HEK293T (cell line): ENCODE data around the gene EPHB3.

ENCODE experiments used
- CTCF ChIA-PET: fragments of 350-600 bp; formaldehyde crosslinking; extraction: SDS; loops from one replicate; lab custom pipeline; 2021; ENCODE audit warnings: antibody characterized with exemption, inconsistent platforms; lab: Yijun Ruan, JAX
- POLR2A ChIA-PET: fragments of 350-600 bp; formaldehyde crosslinking; extraction: SDS; loops from one replicate; lab custom pipeline; 2020; ENCODE audit warnings: antibody characterized with exemption, inconsistent platforms; lab: Yijun Ruan, JAX
- DNase-seq: peaks from one replicate; pipeline ENCODE4 v3.0.0; 2012; ENCODE audit warnings: mixed read lengths; ENCODE audit errors: extremely low spot score
- ARNT ChIP-seq: fragments of 450-650 bp; IDR thresholded peaks from 2 replicates; pipeline ENCODE4 v1.6.1; 2017; ENCODE audit warnings: mild to moderate bottlenecking
- BHLHE40 ChIP-seq: fragments of 450-650 bp; IDR thresholded peaks from 2 replicates; pipeline ENCODE4 v1.6.1; 2016; ENCODE audit warnings: mild to moderate bottlenecking, moderate library complexity, borderline replicate concordance
- CTBP1 ChIP-seq: fragments of 450-650 bp; IDR thresholded peaks from 2 replicates; pipeline ENCODE4 v1.6.1; 2016; ENCODE audit warnings: borderline replicate concordance
- ELF4 ChIP-seq: fragments of 450-650 bp; IDR thresholded peaks from 2 replicates; pipeline ENCODE4 v1.6.1; 2017; ENCODE audit warnings: antibody characterized with exemption
- FOXA1 ChIP-seq: fragments of 450-650 bp; IDR thresholded peaks from 2 replicates; pipeline ENCODE4 v1.6.1; 2016; ENCODE audit warnings: mild to moderate bottlenecking
- FOXK2 ChIP-seq: fragments of 450-650 bp; IDR thresholded peaks from 2 replicates; pipeline ENCODE4 v1.6.1; 2016; ENCODE audit warnings: mild to moderate bottlenecking
- FOXM1 ChIP-seq: fragments of 450-650 bp; IDR thresholded peaks from 2 replicates; pipeline ENCODE4 v1.6.1; 2017; ENCODE audit warnings: mild to moderate bottlenecking, borderline replicate concordance
- HDGF ChIP-seq: fragments of 450-650 bp; IDR thresholded peaks from 2 replicates; pipeline ENCODE4 v1.6.1; 2017; ENCODE audit warnings: antibody characterized with exemption, borderline replicate concordance
- L3MBTL2 ChIP-seq: fragments of 450-650 bp; conservative IDR thresholded peaks from 2 replicates; pipeline ENCODE4 v1.6.1; 2016; ENCODE audit warnings: mild to moderate bottlenecking
- LEF1 ChIP-seq: fragments of 450-650 bp; IDR thresholded peaks from 2 replicates; pipeline ENCODE4 v1.6.1; 2017; ENCODE audit warnings: mild to moderate bottlenecking, borderline replicate concordance
- NFRKB ChIP-seq: fragments of 450-650 bp; IDR thresholded peaks from 2 replicates; pipeline ENCODE4 v1.6.1; 2016; ENCODE audit warnings: mild to moderate bottlenecking, moderate library complexity
- SP1 ChIP-seq: fragments of 450-650 bp; IDR thresholded peaks from 2 replicates; pipeline ENCODE4 v1.6.1; 2017
- SUZ12 ChIP-seq: fragments of 450-650 bp; IDR thresholded peaks from 2 replicates; pipeline ENCODE4 v1.6.1; 2016; ENCODE audit warnings: mild to moderate bottlenecking
- TARDBP ChIP-seq: fragments of 450-650 bp; IDR thresholded peaks from 2 replicates; pipeline ENCODE4 v1.6.1; 2016
- ZNF384 ChIP-seq: fragments of 450-650 bp; IDR thresholded peaks from 2 replicates; pipeline ENCODE4 v1.6.1; 2016
- TF ChIP-seq, protein P1 (sequence below): fragments of 450-650 bp; IDR thresholded peaks from 2 replicates; pipeline ENCODE4 v1.6.1; 2016

EPHB3 gene

GRCh38 chr3:184567946-184568559 lies 6.5 kb downstream of the EPHB3 start:
- CTCF ChIA-PET: no interaction called here
- DNase-seq: no peak
- TF ChIP-seq SUZ12 (no peak), SP1 (no peak), ZNF384 (no peak), FOXM1 (no peak), FOXA1 (no peak), ELF4 (no peak), L3MBTL2 (no peak), CTBP1 (no peak), NFRKB (no peak), LEF1 (no peak), FOXK2 (no peak), BHLHE40 (no peak), HDGF (no peak), TARDBP (no peak), ARNT (no peak)
- TF ChIP-seq, protein P1, sequence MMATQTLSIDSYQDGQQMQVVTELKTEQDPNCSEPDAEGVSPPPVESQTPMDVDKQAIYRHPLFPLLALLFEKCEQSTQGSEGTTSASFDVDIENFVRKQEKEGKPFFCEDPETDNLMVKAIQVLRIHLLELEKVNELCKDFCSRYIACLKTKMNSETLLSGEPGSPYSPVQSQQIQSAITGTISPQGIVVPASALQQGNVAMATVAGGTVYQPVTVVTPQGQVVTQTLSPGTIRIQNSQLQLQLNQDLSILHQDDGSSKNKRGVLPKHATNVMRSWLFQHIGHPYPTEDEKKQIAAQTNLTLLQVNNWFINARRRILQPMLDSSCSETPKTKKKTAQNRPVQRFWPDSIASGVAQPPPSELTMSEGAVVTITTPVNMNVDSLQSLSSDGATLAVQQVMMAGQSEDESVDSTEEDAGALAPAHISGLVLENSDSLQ: no peak
- POLR2A ChIA-PET: no interaction called here

- no peak for TF ChIP-seq BHLHE40
- TF ChIP-seq, protein P1: no peak
- no peak for TF ChIP-seq NFRKB
- no peak for TF ChIP-seq FOXA1
- TF ChIP-seq FOXK2: no peak
- TF ChIP-seq SP1: no peak
- TF ChIP-seq ARNT: no peak
- ChIA-PET CTCF (no interaction called here), POLR2A (no interaction called here)
- DNase-seq: no peak
Measured at GRCh38 chr3:184568560-184568923, 7.0 kb downstream of the EPHB3 start.

- DNase-seq: peak; percentile 31
- ChIA-PET POLR2A (no interaction called here), CTCF (no interaction called here)
- TF ChIP-seq FOXM1 (no peak), ELF4 (no peak), ZNF384 (no peak), FOXK2 (no peak), SP1 (no peak), TARDBP (no peak), BHLHE40 (no peak), CTBP1 (no peak), LEF1 (no peak), NFRKB (no peak), L3MBTL2 (no peak), HDGF (no peak)
- TF ChIP-seq, protein P1: no peak
Measured at GRCh38 chr3:184568924-184569829, 7.6 kb downstream of the EPHB3 start.

GRCh38 chr3:184570035-184570434 lies 8.4 kb downstream of the EPHB3 start:
- TF ChIP-seq FOXA1 (no peak), TARDBP (no peak), ELF4 (no peak), FOXK2 (no peak), BHLHE40 (no peak), L3MBTL2 (no peak), HDGF (no peak), FOXM1 (no peak), ARNT (no peak), ZNF384 (no peak), LEF1 (no peak), SUZ12 (no peak), SP1 (no peak)
- TF ChIP-seq, protein P1: no peak
- CTCF ChIA-PET: no interaction called here
- POLR2A ChIA-PET: no interaction called here
- DNase-seq: no peak

DNA sequence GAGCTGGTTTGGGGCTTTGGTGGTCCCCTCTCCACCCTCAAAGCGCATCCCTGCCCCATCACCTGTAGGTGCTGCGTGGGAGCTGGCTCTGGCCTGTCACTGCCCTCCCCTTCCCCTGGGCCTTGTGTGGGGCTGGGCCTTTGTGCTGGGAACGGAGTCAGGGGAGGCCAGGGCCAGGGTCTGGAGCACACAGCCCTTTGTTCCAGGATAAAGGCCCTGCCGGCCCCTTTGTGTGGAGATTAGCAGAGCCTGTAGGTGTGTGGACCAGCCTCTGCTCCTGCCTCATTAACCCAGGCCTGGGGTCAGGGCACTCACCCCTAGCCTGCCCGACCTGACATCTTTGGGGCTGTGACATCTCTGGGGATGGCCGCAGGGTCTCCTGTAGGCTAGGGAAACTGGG lies 8.9 kb downstream of the EPHB3 start:
- TF ChIP-seq FOXA1 (no peak), FOXK2 (no peak), HDGF (no peak), CTBP1 (no peak), BHLHE40 (no peak), SUZ12 (no peak), NFRKB (no peak)
- ChIA-PET CTCF (no interaction called here), POLR2A (no interaction called here)
- no peak for DNase-seq
